Sigmoid colon (tissue), 7 donors: ENCODE data around the gene HSPA6. TPM values are rescaled to one million over a fixed set of nuclear protein-coding genes. Genes with fewer than 3 reads are reported as not detected.
A peak's percentile ranks its signal among the peaks of the same experiment; 100 is the strongest.
"Not testable (repeated sequence)": the region's sequence is repeated elsewhere in the genome, so short reads cannot be mapped to it uniquely, and the experiment has no call there.

Source experiments
- DNase-seq: peaks from one replicate; pipeline ENCODE4 v3.0.0-alpha.2; 2019
- H3K27ac ChIP-seq, 4 donors: fragments of 200-600 bp; sonication (generic); one replicate each; pipeline ENCODE4 v1.5.1; 2016 to 2019; ENCODE audit warnings: mild to moderate bottlenecking in 1 of 4
- H3K27me3 ChIP-seq, 3 donors: fragments of 200-600 bp; sonication (generic); one replicate each; pipeline ENCODE4 v1.5.1; 2019; ENCODE audit warnings: mild to moderate bottlenecking in 1 of 3
- H3K36me3 ChIP-seq, 4 donors: fragments of 200-600 bp; sonication (generic); one replicate each; pipeline ENCODE4 v1.5.1; 2016 to 2019
- H3K4me1 ChIP-seq, 4 donors: fragments of 200-600 bp; sonication (generic); one replicate each; pipeline ENCODE4 v1.5.1; 2017 to 2019
- H3K4me3 ChIP-seq, 4 donors: fragments of 200-600 bp; sonication (generic); one replicate each; pipeline ENCODE4 v1.5.1; 2017 to 2019; ENCODE audit warnings: mild to moderate bottlenecking in 2 of 4, moderate library complexity in 1 of 4
- H3K9me3 ChIP-seq, 4 donors: fragments of 200-600 bp in 3 of 4; sonication (generic) in 3 of 4; one replicate each; pipeline versions ENCODE4 v1.5.1 to v1.6.1; 2013 to 2019
- CTCF ChIP-seq, 4 experiments: fragments of 450-650 bp in 3 of 4; fragments of 200-600 bp in 1 of 4; IDR thresholded peaks; one replicate each; pipeline ENCODE4 v1.5.1; 2016 to 2019; ENCODE audit warnings: antibody characterized with exemption in 4 of 4, mild to moderate bottlenecking in 3 of 4, moderate library complexity in 2 of 4
- EP300 ChIP-seq, 4 donors: sonication (generic); formaldehyde crosslinking; IDR thresholded peaks; one replicate each; pipeline ENCODE4 v1.6.1; 2017; ENCODE audit warnings: antibody characterized with exemption in 4 of 4
- POLR2A ChIP-seq, 2 donors: fragments of 450-650 bp; IDR thresholded peaks; one replicate each; pipeline ENCODE4 v1.6.1; 2016; ENCODE audit warnings: antibody characterized with exemption in 2 of 2, mild to moderate bottlenecking in 2 of 2, moderate library complexity in 2 of 2
- POLR2AphosphoS5 ChIP-seq, 4 donors: sonication (generic); formaldehyde crosslinking; IDR thresholded peaks; one replicate each; pipeline ENCODE4 v1.6.1; 2017; ENCODE audit warnings: antibody characterized with exemption in 4 of 4
- WGBS, 2 donors: extraction: QIAGEN DNeasy Blood & Tissue Kit; methylation state at CpG; one replicate each; pipeline ENCODE4 v1.1.7; 2013; 5-methylcytosine and 5-hydroxymethylcytosine counted together
- intact Hi-C: fragments of 100-400 bp; cut with DNase I; formaldehyde crosslinking; loops from one replicate; pipeline ENCODE4 v1.15.1; 2023
- polyA plus RNA-seq, 3 donors: library from polyadenylated mRNA; stranded (reverse); fragments of 200-250 nt; gene quantifications; one replicate each; pipeline ENCODE4 v1.2.3, GENCODE V29; 2013
- total RNA-seq, 4 donors: library from RNA; depleted of rRNA; stranded (reverse); fragments of >200 nt; gene quantifications; one replicate each; pipeline ENCODE4 v1.1.0, GENCODE V29; 2016
- donor health status: healthy with polysubstance abuse.
- donor health status: Bipolar disorder and iron deficiency.
- donor health status: healthy.

Gene HSPA6
- total RNA-seq (1 to 10 TPM in 3 of 4 donors, not detected in 1; 2.0 to 2.9 (median 2.5) TPM), polyA plus RNA-seq (1 to 10 TPM in 2 of 3 donors, under 1 TPM in 1; 0.60 to 2.3 (median 1.6) TPM)

GRCh38 chr1:161523817-161524741 lies at the start of gene HSPA6:
HSPA6 (plus strand) TSS chr1:161524540; CDS start chr1:161524659, 119 bp downstream.
- H3K27me3 ChIP-seq, H3K36me3 ChIP-seq, intact Hi-C loops, H3K4me1 ChIP-seq, H3K9me3 ChIP-seq: not testable (repeated sequence)
- peak within 1 kb of the TSS; percentile 73 to 87 (median 79) for H3K27ac ChIP-seq
- WGBS, 2 donors: 1% methylated on average over 63 of the region's 72 CpGs
- DNase-seq: peak; percentile 75
- peak within 1 kb of the TSS; percentile 65 to 75 (median 73) for H3K4me3 ChIP-seq

GRCh38 chr1:161477711-161478110 lies 46.6 kb upstream of the HSPA6 start:
- H3K27ac ChIP-seq, DNase-seq, H3K4me3 ChIP-seq, H3K9me3 ChIP-seq, intact Hi-C loops, H3K36me3 ChIP-seq, H3K4me1 ChIP-seq: not testable (repeated sequence)
- H3K27me3 ChIP-seq: peaks cover 2 to 65% (median 19%) of the 10 kb centered on the region in 3 donors
- WGBS, 2 donors: 97% methylated on average over 1 of the region's 1 CpG

- no peak overlapping the region for H3K27ac ChIP-seq
- DNase-seq: no peak
- intact Hi-C loops: no loop called here
- WGBS, 2 donors: 90 to 93% methylated on average over 15 of the region's 15 CpGs
- TF ChIP-seq POLR2A (IDR thresholded peaks at IDR 0.05) (no peak), CTCF (IDR thresholded peaks at IDR 0.05) (no peak), POLR2AphosphoS5 (IDR thresholded peaks at IDR 0.05) (no peak), EP300 (IDR thresholded peaks at IDR 0.05) (no peak)
- H3K36me3 ChIP-seq: no peaks in the 10 kb centered on the region
- H3K9me3 ChIP-seq: no peaks in the 10 kb centered on the region
- H3K27me3 ChIP-seq: peaks cover 0 to 54% (median 14%) of the 10 kb centered on the region in 3 donors
- no peaks in the 10 kb centered on the region for H3K4me1 ChIP-seq
- H3K4me3 ChIP-seq: no peak overlapping the region
Observed at GRCh38 chr1:161478985-161479384, 45.4 kb upstream of the HSPA6 start.

GRCh38 chr1:161480381-161481035 lies 43.8 kb upstream of the HSPA6 start:
- Histone ChIP-seq H3K9me3 (no peaks in the 10 kb centered on the region), H3K27me3 (peaks cover 0 to 40% (median 14%) of the 10 kb centered on the region in 3 donors), H3K36me3 (no peaks in the 10 kb centered on the region), H3K4me1 (no peaks in the 10 kb centered on the region), H3K4me3 (no peak overlapping the region), H3K27ac (no peak overlapping the region)
- 80 to 84% methylated on average over 20 of the region's 20 CpGs for WGBS, 2 donors
- DNase-seq: no peak
- intact Hi-C loops: loop anchor here (10.0 kb wide), 2 partner anchors 264 to 554 kb away; partner anchors contain the start of gene DUSP12
- no peak for TF ChIP-seq CTCF (IDR thresholded peaks at IDR 0.05)
- TF ChIP-seq POLR2AphosphoS5 (IDR thresholded peaks at IDR 0.05): no peak
- no peak for TF ChIP-seq EP300 (IDR thresholded peaks at IDR 0.05)
- no peak for TF ChIP-seq POLR2A (IDR thresholded peaks at IDR 0.05)

GRCh38 chr1:161481624-161482392 lies 42.5 kb upstream of the HSPA6 start:
- Histone ChIP-seq H3K27me3 (peaks cover 0 to 38% (median 14%) of the 10 kb centered on the region in 3 donors), H3K36me3 (no peaks in the 10 kb centered on the region)

More at GRCh38 chr1:161481624-161482392, 42.5 kb upstream of the HSPA6 start:
- WGBS, 2 donors: 74 to 86% methylated on average over 13 of the region's 13 CpGs
- Histone ChIP-seq H3K4me1 (no peaks in the 10 kb centered on the region), H3K27ac (no peak overlapping the region), H3K4me3 (no peak overlapping the region), H3K9me3 (no peaks in the 10 kb centered on the region)
- no peak for DNase-seq
- intact Hi-C loops: loop anchor here (10.0 kb wide), 2 partner anchors 263 to 553 kb away; partner anchors contain the start of gene DUSP12
- TF ChIP-seq EP300 (IDR thresholded peaks at IDR 0.05): no peak
- TF ChIP-seq POLR2AphosphoS5 (IDR thresholded peaks at IDR 0.05): no peak
